Nephron (organoid): ENCODE data around the gene ADAMTS15.
A peak's percentile ranks its signal among the peaks of the same experiment; 100 is the strongest.

Source experiments
- H3K27ac Mint-ChIP-seq, 3 experiments: 2 replicates each; pipeline ENCODE4 v1.8.0; 2020; ENCODE audit warnings: mixed read lengths in 3 of 3, mild to moderate bottlenecking in 2 of 3, moderate library complexity in 1 of 3
- H3K27me3 Mint-ChIP-seq: 2 replicates; pipeline ENCODE4 v1.8.0; 2021; ENCODE audit warnings: low read depth, mild to moderate bottlenecking, moderate library complexity, mixed read lengths
- H3K36me3 Mint-ChIP-seq: 2 replicates; pipeline ENCODE4 v1.8.0; 2020; ENCODE audit warnings: low read depth, mixed read lengths
- H3K4me1 Mint-ChIP-seq: 2 replicates; pipeline ENCODE4 v1.8.0; 2020; ENCODE audit warnings: mixed read lengths
- H3K4me3 Mint-ChIP-seq, 3 experiments: 2 replicates each; pipeline ENCODE4 v1.8.0; 2020; ENCODE audit warnings: mild to moderate bottlenecking in 3 of 3, mixed read lengths in 3 of 3, moderate library complexity in 2 of 3
- H3K9me3 Mint-ChIP-seq: 2 replicates; pipeline ENCODE4 v1.8.0; 2020; ENCODE audit warnings: mixed read lengths
- TF ChIP-seq, protein P1 (sequence below), 3 experiments: fragments of 200-600 bp; sonication (generic); IDR thresholded peaks; one replicate each; pipeline ENCODE4 v1.5.0; 2021; ENCODE audit warnings: antibody characterized with exemption in 3 of 3; ENCODE audit not compliant: unreplicated experiment in 3 of 3

ADAMTS15 gene

DNA sequence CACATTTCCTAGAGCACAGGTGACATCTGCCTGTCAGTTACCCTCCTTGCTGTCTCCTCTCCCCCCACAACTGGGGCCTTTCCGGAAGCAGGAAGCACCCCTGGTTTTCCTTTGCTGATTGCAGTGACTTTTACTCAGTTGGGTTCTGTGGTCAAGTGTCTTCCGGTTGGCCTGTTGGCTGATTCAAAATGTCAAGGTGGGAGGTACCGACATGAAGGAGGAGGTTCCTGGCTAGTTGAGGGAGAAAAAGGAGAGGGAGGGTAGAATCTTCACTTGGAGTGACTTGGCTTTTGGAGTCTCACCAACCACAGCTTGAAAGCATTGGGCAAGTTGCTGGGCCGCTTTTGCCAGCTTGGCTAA lies 9.3 kb upstream of the ADAMTS15 start:
- Mint-ChIP-seq H3K4me3 (peak overlapping the region in 1 of 3 experiments; percentile 9), H3K36me3 (peaks cover 3% of the 10 kb centered on the region), H3K9me3 (peaks cover 5% of the 10 kb centered on the region), H3K4me1 (peaks cover 77% of the 10 kb centered on the region), H3K27me3 (peaks cover 12% of the 10 kb centered on the region), H3K27ac (peak overlapping the region; percentile 51 to 97 (median 59))
- TF ChIP-seq, protein P1, sequence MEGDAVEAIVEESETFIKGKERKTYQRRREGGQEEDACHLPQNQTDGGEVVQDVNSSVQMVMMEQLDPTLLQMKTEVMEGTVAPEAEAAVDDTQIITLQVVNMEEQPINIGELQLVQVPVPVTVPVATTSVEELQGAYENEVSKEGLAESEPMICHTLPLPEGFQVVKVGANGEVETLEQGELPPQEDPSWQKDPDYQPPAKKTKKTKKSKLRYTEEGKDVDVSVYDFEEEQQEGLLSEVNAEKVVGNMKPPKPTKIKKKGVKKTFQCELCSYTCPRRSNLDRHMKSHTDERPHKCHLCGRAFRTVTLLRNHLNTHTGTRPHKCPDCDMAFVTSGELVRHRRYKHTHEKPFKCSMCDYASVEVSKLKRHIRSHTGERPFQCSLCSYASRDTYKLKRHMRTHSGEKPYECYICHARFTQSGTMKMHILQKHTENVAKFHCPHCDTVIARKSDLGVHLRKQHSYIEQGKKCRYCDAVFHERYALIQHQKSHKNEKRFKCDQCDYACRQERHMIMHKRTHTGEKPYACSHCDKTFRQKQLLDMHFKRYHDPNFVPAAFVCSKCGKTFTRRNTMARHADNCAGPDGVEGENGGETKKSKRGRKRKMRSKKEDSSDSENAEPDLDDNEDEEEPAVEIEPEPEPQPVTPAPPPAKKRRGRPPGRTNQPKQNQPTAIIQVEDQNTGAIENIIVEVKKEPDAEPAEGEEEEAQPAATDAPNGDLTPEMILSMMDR (IDR thresholded peaks at IDR 0.05; ENCODE audit: unreplicated experiment in 3 of 3), result no peak

DNA sequence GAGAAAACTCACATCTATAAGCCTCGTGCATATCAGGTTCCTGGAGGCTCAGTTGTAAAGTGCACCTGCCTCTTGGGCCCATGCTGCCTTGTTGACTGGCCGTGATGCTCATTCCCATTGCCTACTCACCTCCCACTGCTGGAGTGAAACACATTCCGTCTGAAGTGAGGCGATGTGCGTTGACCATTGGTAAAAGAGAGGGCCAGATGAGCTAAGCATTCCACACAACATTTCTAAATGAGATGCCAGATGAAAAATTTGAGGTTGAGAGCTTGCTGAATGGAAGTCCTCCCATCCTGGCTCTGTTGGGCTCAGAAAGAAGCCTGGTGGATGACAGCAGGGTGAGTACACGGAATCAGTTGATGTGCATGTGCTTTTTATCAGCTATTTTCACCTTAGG lies 8.6 kb upstream of the ADAMTS15 start:
- peaks cover 84% of the 10 kb centered on the region for H3K4me1 Mint-ChIP-seq
- H3K27me3 Mint-ChIP-seq, result peaks cover 18% of the 10 kb centered on the region
- H3K4me3 Mint-ChIP-seq, result peak overlapping the region in 2 of 3 experiments; percentile 3 to 15
- peaks cover 5% of the 10 kb centered on the region for H3K9me3 Mint-ChIP-seq
- peaks cover 3% of the 10 kb centered on the region for H3K36me3 Mint-ChIP-seq
- TF ChIP-seq, protein P1 (IDR thresholded peaks at IDR 0.05; ENCODE audit: unreplicated experiment in 3 of 3), result no peak
- peak overlapping the region in 2 of 3 experiments; percentile 97 for H3K27ac Mint-ChIP-seq

DNA sequence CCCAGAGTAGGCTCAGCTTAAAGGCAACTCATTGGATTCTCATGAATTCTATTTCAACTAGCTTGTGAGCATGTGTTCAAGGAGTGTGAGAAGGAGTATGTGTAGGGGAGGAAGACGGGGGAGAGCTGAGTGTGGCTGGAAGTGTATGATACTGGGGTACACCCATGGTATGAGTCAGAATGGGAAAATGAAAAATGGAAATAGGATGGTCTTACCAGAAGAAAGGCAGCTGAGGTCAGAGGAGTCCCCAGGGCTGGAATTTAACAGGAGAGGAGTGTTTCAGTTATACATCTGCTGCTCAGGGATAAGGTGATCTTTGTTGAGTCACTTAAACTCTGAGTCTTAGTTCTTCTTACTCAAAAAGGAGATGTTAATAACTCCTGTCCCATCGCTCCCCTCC lies 6.7 kb upstream of the ADAMTS15 start:
- H3K4me3 Mint-ChIP-seq, result peak overlapping the region in 1 of 3 experiments; percentile 12

DNA sequence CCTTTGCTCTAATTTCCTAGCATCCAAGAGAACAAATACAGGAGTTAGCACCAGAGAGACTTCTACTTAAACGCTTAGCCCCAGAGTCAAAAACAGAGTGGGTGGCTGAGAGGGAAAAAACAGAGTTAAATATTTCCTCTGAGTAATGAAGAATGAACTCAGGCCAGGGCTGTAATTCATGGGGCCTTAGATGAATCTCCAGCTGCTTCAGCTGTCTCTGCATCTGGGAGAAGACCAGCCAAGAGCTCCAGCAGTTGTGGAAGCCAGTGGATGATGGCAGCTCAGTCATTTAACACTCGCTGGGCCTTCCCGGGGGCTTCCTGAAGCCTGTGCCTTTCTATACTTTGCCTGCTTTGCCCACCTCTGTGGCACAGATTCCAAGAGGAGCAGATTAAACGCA lies 5.7 kb upstream of the ADAMTS15 start:
- Mint-ChIP-seq H3K36me3 (peaks cover 3% of the 10 kb centered on the region), H3K9me3 (peaks cover 5% of the 10 kb centered on the region), H3K4me1 (peaks cover 77% of the 10 kb centered on the region), H3K4me3 (peak overlapping the region in 2 of 3 experiments; percentile 39 to 48), H3K27me3 (peaks cover 20% of the 10 kb centered on the region), H3K27ac (peak overlapping the region; percentile 95 to 97 (median 97))
- TF ChIP-seq, protein P1 (IDR thresholded peaks at IDR 0.05; ENCODE audit: unreplicated experiment in 3 of 3), result no peak

More for the DNA sequence above, 6.7 kb upstream of the ADAMTS15 start:
- peaks cover 84% of the 10 kb centered on the region for H3K4me1 Mint-ChIP-seq
- H3K36me3 Mint-ChIP-seq, result peaks cover 3% of the 10 kb centered on the region
- TF ChIP-seq, protein P1 (IDR thresholded peaks at IDR 0.05; ENCODE audit: unreplicated experiment in 3 of 3), result no peak
- peaks cover 5% of the 10 kb centered on the region for H3K9me3 Mint-ChIP-seq
- peak overlapping the region; percentile 19 to 97 (median 97) for H3K27ac Mint-ChIP-seq
- peaks cover 20% of the 10 kb centered on the region for H3K27me3 Mint-ChIP-seq

DNA sequence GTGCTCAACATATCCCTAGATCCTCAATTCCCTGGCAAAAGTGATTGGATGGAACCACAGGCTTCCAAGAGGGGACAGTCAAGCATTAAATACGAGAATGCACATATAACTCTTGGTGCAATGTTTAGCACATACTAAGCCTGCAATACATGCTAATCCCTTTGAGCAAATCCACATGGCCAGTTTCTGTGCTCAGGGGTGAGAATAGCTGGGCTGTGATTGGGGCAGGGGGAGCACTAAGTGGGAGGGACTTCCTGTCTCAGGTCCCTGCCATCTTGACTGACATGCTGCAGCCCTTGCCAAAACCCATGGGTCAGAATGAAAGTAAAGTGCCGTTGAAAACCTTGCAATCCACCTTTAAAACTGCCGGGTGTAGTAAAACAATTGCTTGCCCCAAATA lies 2.7 kb upstream of the ADAMTS15 start:
- Mint-ChIP-seq H3K4me3 (no peak overlapping the region), H3K9me3 (peaks cover 5% of the 10 kb centered on the region), H3K4me1 (peaks cover 61% of the 10 kb centered on the region), H3K27me3 (peaks cover 25% of the 10 kb centered on the region), H3K36me3 (peaks cover 11% of the 10 kb centered on the region), H3K27ac (peak overlapping the region in 2 of 3 experiments; percentile 5 to 79)
- TF ChIP-seq, protein P1 (IDR thresholded peaks at IDR 0.05; ENCODE audit: unreplicated experiment in 3 of 3), result no peak

DNA sequence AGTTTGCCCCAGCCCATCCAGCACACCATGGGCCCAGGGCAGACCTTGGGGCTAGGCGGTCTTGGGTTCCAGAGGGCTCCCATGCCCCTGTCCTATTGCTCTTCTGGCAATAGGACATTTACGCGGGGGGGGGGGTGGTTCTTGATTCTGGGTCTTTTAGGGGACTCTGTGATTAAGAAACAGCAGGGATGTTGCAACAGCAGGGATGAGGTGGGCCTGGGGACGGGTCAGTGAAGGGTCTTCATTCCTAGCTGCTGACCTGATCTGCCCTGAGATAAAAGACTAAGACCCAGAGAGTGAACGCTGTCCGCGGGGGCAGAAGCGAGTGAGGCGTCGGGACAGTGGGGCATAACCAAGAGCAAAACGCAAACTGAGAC lies 418 bp upstream of the ADAMTS15 start:
- H3K4me1 Mint-ChIP-seq, result peaks cover 59% of the 10 kb centered on the region
- H3K27me3 Mint-ChIP-seq, result peaks cover 27% of the 10 kb centered on the region
- peak overlapping the region; percentile 26 to 83 (median 34) for H3K27ac Mint-ChIP-seq
- H3K36me3 Mint-ChIP-seq, result peaks cover 27% of the 10 kb centered on the region
- TF ChIP-seq, protein P1 (IDR thresholded peaks at IDR 0.05; ENCODE audit: unreplicated experiment in 3 of 3), result no peak
- H3K4me3 Mint-ChIP-seq, result peak overlapping the region; percentile 96 to 98 (median 98)
- no peaks in the 10 kb centered on the region for H3K9me3 Mint-ChIP-seq
